ENCODE measurements around the gene TMED4.
A peak's percentile ranks its signal among the peaks of the same experiment; 100 is the strongest.

The TMED4 gene

GRCh38 chr7:44537442-44537841, 44.6 kb downstream of the TMED4 start:
- H3K4me3 ChIP-seq (ENCODE audit: low read depth, low read length), result no peak overlapping the region
- TF ChIP-seq CTCF (IDR thresholded peaks at IDR 0.05; ENCODE audit: low read depth, low read length), result no peak

- H3K4me3 ChIP-seq (ENCODE audit: low read depth, low read length), result no peak overlapping the region
- no peak for TF ChIP-seq CTCF (IDR thresholded peaks at IDR 0.05; ENCODE audit: low read depth, low read length)
These were observed 45.9 kb downstream of the TMED4 start for GRCh38 chr7:44536090-44536489.

GRCh38 chr7:44535348-44536064, 46.5 kb downstream of the TMED4 start:
- TF ChIP-seq CTCF (IDR thresholded peaks at IDR 0.05; ENCODE audit: low read depth, low read length), result no peak

GRCh38 chr7:44534501-44534900, 47.5 kb downstream of the TMED4 start:
- peak; percentile 52 for TF ChIP-seq CTCF (IDR thresholded peaks at IDR 0.05; ENCODE audit: low read depth, low read length)

More at GRCh38 chr7:44535348-44536064, 46.5 kb downstream of the TMED4 start:
- H3K4me3 ChIP-seq (ENCODE audit: low read depth, low read length), result no peak overlapping the region

GRCh38 chr7:44534087-44534486, 47.9 kb downstream of the TMED4 start:
- H3K4me3 ChIP-seq (ENCODE audit: low read depth, low read length), result no peak overlapping the region
- TF ChIP-seq CTCF (IDR thresholded peaks at IDR 0.05; ENCODE audit: low read depth, low read length), result no peak

More at GRCh38 chr7:44534501-44534900, 47.5 kb downstream of the TMED4 start:
- H3K4me3 ChIP-seq (ENCODE audit: low read depth, low read length), result no peak overlapping the region

GRCh38 chr7:44533301-44534055, 48.6 kb downstream of the TMED4 start:
- H3K4me3 ChIP-seq (ENCODE audit: low read depth, low read length), result no peak overlapping the region
- no peak for TF ChIP-seq CTCF (IDR thresholded peaks at IDR 0.05; ENCODE audit: low read depth, low read length)
